IMR-90 (cell line): Measurements from ENCODE around the gene ABHD1. TPM values are rescaled to one million over a fixed set of nuclear protein-coding genes. Genes with fewer than 3 reads are reported as not detected.

Experiments
- ATAC-seq: fragments of 200-7000 bp; cut with Tn5 transposase; 2 replicates; pipeline ENCODE4 v1.9.1; 2020; ENCODE audit warnings: low read depth, mild to moderate bottlenecking, moderate library complexity
- BruUV-seq: library from RNA; stranded (reverse); fragments of 400-500 nt; replicated peaks from 2 replicates; lab custom pipeline; 2021; lab: Mats Ljungman, UMichigan
- CTCF ChIA-PET: fragments of 300-600 bp; formaldehyde crosslinking; extraction: SDS; loops from one replicate; lab custom pipeline; 2021; ENCODE audit warnings: antibody characterized with exemption; lab: Yijun Ruan, JAX
- POLR2A ChIA-PET: fragments of 300-600 bp; sonication (Branson Sonifier 250); formaldehyde crosslinking; loops from one replicate; lab custom pipeline; 2022; ENCODE audit warnings: antibody characterized with exemption; ENCODE audit not compliant: unreplicated experiment; lab: Charles Lee
- DNase-seq: peaks from one replicate; pipeline ENCODE4 v3.0.0; 2013
- H2AFZ ChIP-seq: replicated peaks from 2 replicates; pipeline ENCODE3; 2013; ENCODE audit warnings: low read length, mild to moderate bottlenecking; ENCODE audit not compliant: poor library complexity
- H2AK5ac ChIP-seq: 2 replicates; pipeline ENCODE4 v1.6.1; 2013; ENCODE audit warnings: low read depth, low read length, inconsistent platforms
- H2AK9ac ChIP-seq: replicated peaks from 2 replicates; pipeline ENCODE3; 2013; ENCODE audit warnings: mild to moderate bottlenecking, low read depth, low read length, moderate library complexity; ENCODE audit not compliant: poor library complexity
- H2BK120ac ChIP-seq: 2 replicates; pipeline ENCODE4 v1.6.1; 2013; ENCODE audit warnings: low read depth, low read length, inconsistent platforms
- H2BK15ac ChIP-seq: 3 replicates; pipeline ENCODE4 v1.6.1; 2013; ENCODE audit warnings: low read depth, low read length, inconsistent platforms
- H2BK20ac ChIP-seq: 2 replicates; pipeline ENCODE4 v1.6.1; 2013; ENCODE audit warnings: low read depth, mild to moderate bottlenecking, inconsistent platforms, low read length, moderate library complexity
- H2BK5ac ChIP-seq: 2 replicates; pipeline ENCODE4 v1.6.1; 2013; ENCODE audit warnings: mild to moderate bottlenecking, low read depth, low read length, inconsistent platforms; ENCODE audit not compliant: poor library complexity, severe bottlenecking
- H3K14ac ChIP-seq: replicated peaks from 2 replicates; pipeline ENCODE4 v1.6.1; 2013; ENCODE audit warnings: low read depth, low read length, inconsistent platforms
- H3K18ac ChIP-seq: 2 replicates; pipeline ENCODE4 v1.6.1; 2013; ENCODE audit warnings: low read depth, low read length, control low read depth
- H3K23ac ChIP-seq: 2 replicates; pipeline ENCODE4 v1.6.1; 2013; ENCODE audit warnings: low read depth, low read length, inconsistent platforms
- H3K27ac ChIP-seq: 2 replicates; pipeline ENCODE4 v1.5.1; 2013; ENCODE audit warnings: mild to moderate bottlenecking, control low read depth, low read length; ENCODE audit not compliant: insufficient read depth
- H3K27me3 ChIP-seq: 2 replicates; pipeline ENCODE4 v1.6.1; 2013; ENCODE audit warnings: low read length; ENCODE audit not compliant: control insufficient read depth, insufficient read depth
- H3K36me3 ChIP-seq: 2 replicates; pipeline ENCODE4 v1.6.1; 2013; ENCODE audit warnings: low read length, mixed read lengths; ENCODE audit not compliant: control insufficient read depth, insufficient read depth
- H3K4ac ChIP-seq: 2 replicates; pipeline ENCODE4 v1.6.1; 2013; ENCODE audit warnings: low read depth, low read length, inconsistent platforms
- H3K4me1 ChIP-seq: 2 replicates; pipeline ENCODE4 v1.6.1; 2013; ENCODE audit warnings: low read length, mixed read lengths; ENCODE audit not compliant: control insufficient read depth, insufficient read depth
- H3K4me2 ChIP-seq: 2 replicates; pipeline ENCODE4 v1.6.1; 2013; ENCODE audit warnings: low read depth, mild to moderate bottlenecking, control low read depth, low read length, moderate library complexity
- H3K4me3 ChIP-seq: 2 replicates; pipeline ENCODE4 v1.5.1; 2013; ENCODE audit warnings: low read depth, mild to moderate bottlenecking, control low read depth, low read length, moderate library complexity; ENCODE audit not compliant: insufficient read depth
- H3K56ac ChIP-seq: 2 replicates; pipeline ENCODE4 v1.6.1; 2013; ENCODE audit warnings: low read length, inconsistent platforms; ENCODE audit not compliant: insufficient read depth; ENCODE audit errors: extremely low read depth
- H3K79me1 ChIP-seq, 2 experiments: 2 replicates each; pipeline ENCODE4 v1.6.1; 2013; ENCODE audit warnings: low read length in 2 of 2, inconsistent platforms in 1 of 2, low read depth in 1 of 2
- H3K9ac ChIP-seq: 2 replicates; pipeline ENCODE4 v1.6.1; 2013; ENCODE audit warnings: low read depth, low read length, control low read depth
- H3K9me1 ChIP-seq: 2 replicates; pipeline ENCODE4 v1.6.1; 2013; ENCODE audit warnings: low read length, inconsistent platforms; ENCODE audit not compliant: insufficient read depth
- H3K9me3 ChIP-seq: 2 replicates; pipeline ENCODE4 v1.6.1; 2013; ENCODE audit warnings: low read length; ENCODE audit not compliant: control insufficient read depth, insufficient read depth
- H4K20me1 ChIP-seq: 2 replicates; pipeline ENCODE4 v1.6.1; 2013; ENCODE audit warnings: low read length, inconsistent platforms; ENCODE audit not compliant: insufficient read depth
- H4K5ac ChIP-seq: 2 replicates; pipeline ENCODE4 v1.6.1; 2013; ENCODE audit warnings: mild to moderate bottlenecking, low read depth, low read length, control low read depth
- H4K8ac ChIP-seq, 2 experiments: 2 replicates each; pipeline ENCODE4 v1.6.1; 2013; ENCODE audit warnings: low read depth in 2 of 2, low read length in 2 of 2, control low read depth in 1 of 2, inconsistent platforms in 1 of 2
- H4K91ac ChIP-seq: 2 replicates; pipeline ENCODE4 v1.6.1; 2013; ENCODE audit warnings: low read depth, low read length, inconsistent platforms; ENCODE audit not compliant: insufficient read depth
- BHLHE40 ChIP-seq: fragments of 150-350 bp; IDR thresholded peaks from 2 replicates; pipeline ENCODE4 v1.6.1; 2016; ENCODE audit warnings: mild to moderate bottlenecking, low read depth, low read length
- CHD1 ChIP-seq: IDR thresholded peaks from 2 replicates; pipeline ENCODE4 v1.6.1; 2012; ENCODE audit warnings: low read depth, low read length, improper control_type of control experiment
- ELK1 ChIP-seq: fragments of 150-350 bp; IDR thresholded peaks from 2 replicates; pipeline ENCODE4 v1.6.1; 2016; ENCODE audit warnings: low read depth, mild to moderate bottlenecking, low read length, moderate library complexity, borderline replicate concordance
- FOS ChIP-seq: fragments of 150-350 bp; IDR thresholded peaks from 2 replicates; pipeline ENCODE4 v1.6.1; 2016; ENCODE audit warnings: low read depth, low read length
- MAFK ChIP-seq: IDR thresholded peaks from 2 replicates; pipeline ENCODE4 v1.6.1; 2012; ENCODE audit warnings: low read depth, low read length, improper control_type of control experiment
- MAZ ChIP-seq: IDR thresholded peaks from 2 replicates; pipeline ENCODE4 v1.6.1; 2012; ENCODE audit warnings: low read depth, mild to moderate bottlenecking, low read length, improper control_type of control experiment, moderate library complexity, borderline replicate concordance
- MXI1 ChIP-seq: IDR thresholded peaks from 2 replicates; pipeline ENCODE4 v1.6.1; 2012; ENCODE audit warnings: low read depth, mild to moderate bottlenecking, low read length, moderate library complexity, borderline replicate concordance
- RCOR1 ChIP-seq: IDR thresholded peaks from 2 replicates; pipeline ENCODE4 v1.6.1; 2012; ENCODE audit warnings: mild to moderate bottlenecking, low read length, improper control_type of control experiment; ENCODE audit not compliant: insufficient replicate concordance
- RFX5 ChIP-seq: IDR thresholded peaks from 2 replicates; pipeline ENCODE4 v1.8.0; 2012; ENCODE audit warnings: low read depth, mild to moderate bottlenecking, low read length, moderate library complexity
- SMC3 ChIP-seq: fragments of 150-350 bp; IDR thresholded peaks from 2 replicates; pipeline ENCODE4 v1.6.1; 2016; ENCODE audit warnings: low read depth, mild to moderate bottlenecking, antibody characterized with exemption, low read length, moderate library complexity
- WGBS, 2 experiments: methylation state at CpG; one replicate each; pipeline versions ENCODE4 v1.1.5 to v1.1.7; 2013; ENCODE audit warnings: missing lambda C conversion rate in 2 of 2; ENCODE audit not compliant: insufficient read length in 1 of 2; ENCODE audit errors: extremely low coverage in 2 of 2; 5-methylcytosine and 5-hydroxymethylcytosine counted together
- dilution Hi-C: fragments of 300-500 bp; cut with HindIII; formaldehyde crosslinking; loops from one replicate; pipeline ENCODE4 v1.14.3; 2018; ENCODE audit warnings: low sequenced_read_pairs; ENCODE audit not compliant: unreplicated experiment
- in situ Hi-C: fragments of 300-500 bp; cut with MboI; formaldehyde crosslinking; loops from 3 replicates; pipeline ENCODE4 v1.14.3; 2019; ENCODE audit warnings: low sequenced_read_pairs, inconsistent platforms, mixed read lengths
- intact Hi-C: fragments of 100-400 bp; cut with micrococcal nuclease; formaldehyde crosslinking; loops from 2 replicates; pipeline ENCODE4 v1.10.0; 2022
- polyA plus RNA-seq, 3 experiments: library from polyadenylated mRNA; depleted of rRNA; stranded (reverse); fragments of >200 nt; gene quantifications; 2 replicates each; pipeline ENCODE4 v1.2.3, GENCODE V29; 2012; ENCODE audit warnings: low replicate concordance in 1 of 3
- total RNA-seq: library from RNA; depleted of rRNA; stranded (reverse); fragments of >200 nt; gene quantifications from 2 replicates; pipeline ENCODE4 v1.2.3, GENCODE V29; 2012

The ABHD1 gene
- total and polyA plus RNA-seq, 2 of the 4 experiments (the other 2 are of a cell fraction) = 0.24 TPM; not detected in 1

- DNase-seq = no peak
- no peak overlapping the region for H2BK5ac ChIP-seq
- ChIA-PET POLR2A (no interaction called here), CTCF (no interaction called here)
- intact Hi-C loops (no loop called here), dilution Hi-C loops (no loop called here), in situ Hi-C loops (no loop called here)
- no peak overlapping the region for H2AK5ac ChIP-seq
- H4K20me1 ChIP-seq = no peaks in the 10 kb centered on the region
- H3K9me1 ChIP-seq = no peaks in the 10 kb centered on the region
- ATAC-seq = no peak
- H3K9me3 ChIP-seq = peaks cover 7% of the 10 kb centered on the region
- H4K8ac ChIP-seq = no peak overlapping the region
- H3K23ac ChIP-seq = no peak overlapping the region
- TF ChIP-seq MXI1 (no peak), RFX5 (no peak), BHLHE40 (no peak), RCOR1 (no peak), MAZ (no peak), ELK1 (no peak), CHD1 (no peak), MAFK (no peak), FOS (no peak), SMC3 (no peak)
- H3K36me3 ChIP-seq = no peaks in the 10 kb centered on the region
- no peak overlapping the region for H3K9ac ChIP-seq
- WGBS, 2 experiments = no CpG with 5 or more reads among the region's 2 CpGs
- no peaks in the 10 kb centered on the region for H3K79me1 ChIP-seq
- H2AK9ac ChIP-seq = no peak overlapping the region
- no peak overlapping the region for H2AFZ ChIP-seq
- no peak overlapping the region for H2BK20ac ChIP-seq
- H3K56ac ChIP-seq = no peak overlapping the region
- no peak overlapping the region for H3K4ac ChIP-seq
- no peak overlapping the region for H3K14ac ChIP-seq
- H3K18ac ChIP-seq = no peak overlapping the region
- H3K4me3 ChIP-seq = no peak overlapping the region
- no TSS peak for BruUV-seq
- no peak overlapping the region for H4K91ac ChIP-seq
- H2BK120ac ChIP-seq = no peak overlapping the region
- peaks cover 33% of the 10 kb centered on the region for H3K27me3 ChIP-seq
- H3K4me2 ChIP-seq = no peak overlapping the region
- no peak overlapping the region for H3K27ac ChIP-seq
- no peak overlapping the region for H2BK15ac ChIP-seq
- H3K4me1 ChIP-seq = no peaks in the 10 kb centered on the region
- H4K5ac ChIP-seq = no peak overlapping the region
These were observed 22.1 kb downstream of the ABHD1 start for GRCh38 chr2:27145682-27146081.
